ENCODE results near the gene SNCG. TPM values are rescaled to one million over a fixed set of nuclear protein-coding genes. Genes with fewer than 3 reads are reported as not detected.
"Not testable (repeated sequence)": the region's sequence is repeated elsewhere in the genome, so short reads cannot be mapped to it uniquely, and the experiment has no call there.

The SNCG gene
- total and polyA plus RNA-seq, 2 donors (not counting 1 experiment from before 2014, with no cell fraction given), result not detected

- H3K27ac ChIP-seq (ENCODE audit: low read length in 2 of 2), result no peak overlapping the region
- ChIA-PET POLR2A (no interaction called here), CTCF (no interaction called here)
- no peak overlapping the region for H3K27ac Mint-ChIP-seq
- ATAC-seq (ENCODE audit: low read depth) (no peak), DNase-seq (no peak)
- no peaks in the 10 kb centered on the region for H3K27me3 ChIP-seq (replicated peaks in 1 of 4; ENCODE audit: control extremely low read depth in 1 of 4, control insufficient read depth in 3 of 4, insufficient read depth in 4 of 4, low read length in 3 of 4)
- H3K4me2 ChIP-seq (replicated peaks; ENCODE audit: low read depth, low read length, poor library complexity, severe bottlenecking), result no peak overlapping the region
- intact Hi-C loops (cut with micrococcal nuclease), result no loop called here
- H3K9ac ChIP-seq (ENCODE audit: low read length), result no peak overlapping the region
- H3K4me1 Mint-ChIP-seq, result no peaks in the 10 kb centered on the region
- H3K9me3 Mint-ChIP-seq (ENCODE audit: insufficient read depth), result no peaks in the 10 kb centered on the region
- no peaks in the 10 kb centered on the region for H3K4me1 ChIP-seq (ENCODE audit: control insufficient read depth in 2 of 2, insufficient read depth in 2 of 2, low read length in 2 of 2)
- no peak overlapping the region for H2AFZ ChIP-seq (ENCODE audit: insufficient read depth, low read depth, low read length, poor library complexity, severe bottlenecking)
- no peak overlapping the region for H3K4me3 ChIP-seq (ENCODE audit: control extremely low read depth in 1 of 5, extremely low read depth in 1 of 5, insufficient read depth in 1 of 5, low read depth in 2 of 5, low read length in 4 of 5)
- no peaks in the 10 kb centered on the region for H3K79me2 ChIP-seq (ENCODE audit: control insufficient read depth, insufficient read depth, low read length)
- WGBS (ENCODE audit: insufficient coverage), result no CpG with 5 or more reads among the region's 3 CpGs
- H3K36me3 ChIP-seq (replicated peaks in 1 of 2; ENCODE audit: control extremely low read depth in 1 of 2, control insufficient read depth in 1 of 2, extremely low read depth in 1 of 2, insufficient read depth in 2 of 2, low read length in 1 of 2), result no peaks in the 10 kb centered on the region
- no peaks in the 10 kb centered on the region for H4K20me1 ChIP-seq (ENCODE audit: control insufficient read depth, insufficient read depth, low read length, poor library complexity, severe bottlenecking)
- H3K27me3 Mint-ChIP-seq, result no peaks in the 10 kb centered on the region
- TF ChIP-seq, protein P1, sequence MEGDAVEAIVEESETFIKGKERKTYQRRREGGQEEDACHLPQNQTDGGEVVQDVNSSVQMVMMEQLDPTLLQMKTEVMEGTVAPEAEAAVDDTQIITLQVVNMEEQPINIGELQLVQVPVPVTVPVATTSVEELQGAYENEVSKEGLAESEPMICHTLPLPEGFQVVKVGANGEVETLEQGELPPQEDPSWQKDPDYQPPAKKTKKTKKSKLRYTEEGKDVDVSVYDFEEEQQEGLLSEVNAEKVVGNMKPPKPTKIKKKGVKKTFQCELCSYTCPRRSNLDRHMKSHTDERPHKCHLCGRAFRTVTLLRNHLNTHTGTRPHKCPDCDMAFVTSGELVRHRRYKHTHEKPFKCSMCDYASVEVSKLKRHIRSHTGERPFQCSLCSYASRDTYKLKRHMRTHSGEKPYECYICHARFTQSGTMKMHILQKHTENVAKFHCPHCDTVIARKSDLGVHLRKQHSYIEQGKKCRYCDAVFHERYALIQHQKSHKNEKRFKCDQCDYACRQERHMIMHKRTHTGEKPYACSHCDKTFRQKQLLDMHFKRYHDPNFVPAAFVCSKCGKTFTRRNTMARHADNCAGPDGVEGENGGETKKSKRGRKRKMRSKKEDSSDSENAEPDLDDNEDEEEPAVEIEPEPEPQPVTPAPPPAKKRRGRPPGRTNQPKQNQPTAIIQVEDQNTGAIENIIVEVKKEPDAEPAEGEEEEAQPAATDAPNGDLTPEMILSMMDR (IDR thresholded peaks at IDR 0.05), result no peak
- TF ChIP-seq EZH2 (IDR thresholded peaks at IDR 0.05; ENCODE audit: borderline replicate concordance, insufficient read depth, low read depth, low read length, poor library complexity, severe bottlenecking), result no peak
- H3K4me3 Mint-ChIP-seq, result no peak overlapping the region
- H3K9me3 ChIP-seq (ENCODE audit: control extremely low read depth in 1 of 3, control insufficient read depth in 2 of 3, insufficient read depth in 1 of 3, low read length in 2 of 3), result no peaks in the 10 kb centered on the region
These were observed 42.1 kb downstream of the SNCG start for GRCh38 chr10:87000491-87000890.

DNA sequence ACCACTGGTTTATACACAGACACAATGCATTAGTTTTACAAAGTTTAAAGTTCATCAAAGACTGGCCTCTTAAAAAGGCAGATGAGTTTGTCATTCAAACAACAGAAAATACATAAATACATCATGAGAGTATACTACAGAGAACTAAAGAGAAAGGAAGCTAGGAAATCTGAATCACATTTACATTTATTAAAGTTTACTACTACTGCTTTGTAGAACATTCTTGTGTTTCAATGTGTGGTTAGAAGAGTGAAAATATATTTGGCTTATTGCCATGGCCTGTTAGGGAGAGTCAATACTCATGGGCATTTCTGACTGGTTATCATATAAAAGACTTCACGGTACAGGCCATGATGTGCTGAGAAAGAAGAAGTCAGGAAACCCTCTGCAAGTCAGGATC is 48.7 kb downstream of the SNCG start:
- H3K27me3 Mint-ChIP-seq; H3K79me2 ChIP-seq (ENCODE audit: control insufficient read depth, insufficient read depth, low read length); CTCF ChIA-PET; intact Hi-C loops (cut with micrococcal nuclease); H3K9me3 Mint-ChIP-seq (ENCODE audit: insufficient read depth); H3K27ac Mint-ChIP-seq; DNase-seq; H3K9ac ChIP-seq (ENCODE audit: low read length); H3K9me3 ChIP-seq (ENCODE audit: control extremely low read depth in 1 of 3, control insufficient read depth in 2 of 3, insufficient read depth in 1 of 3, low read length in 2 of 3); POLR2A ChIA-PET; H3K4me3 ChIP-seq (ENCODE audit: control extremely low read depth in 1 of 5, extremely low read depth in 1 of 5, insufficient read depth in 1 of 5, low read depth in 2 of 5, low read length in 4 of 5); H3K4me2 ChIP-seq (replicated peaks; ENCODE audit: low read depth, low read length, poor library complexity, severe bottlenecking); H3K27ac ChIP-seq (ENCODE audit: low read length in 2 of 2); H2AFZ ChIP-seq (ENCODE audit: insufficient read depth, low read depth, low read length, poor library complexity, severe bottlenecking); H3K4me1 Mint-ChIP-seq; H3K4me1 ChIP-seq (ENCODE audit: control insufficient read depth in 2 of 2, insufficient read depth in 2 of 2, low read length in 2 of 2); ATAC-seq (ENCODE audit: low read depth); H4K20me1 ChIP-seq (ENCODE audit: control insufficient read depth, insufficient read depth, low read length, poor library complexity, severe bottlenecking); H3K4me3 Mint-ChIP-seq; H3K36me3 ChIP-seq (replicated peaks in 1 of 2; ENCODE audit: control extremely low read depth in 1 of 2, control insufficient read depth in 1 of 2, extremely low read depth in 1 of 2, insufficient read depth in 2 of 2, low read length in 1 of 2); H3K27me3 ChIP-seq (replicated peaks in 1 of 4; ENCODE audit: control extremely low read depth in 1 of 4, control insufficient read depth in 3 of 4, insufficient read depth in 4 of 4, low read length in 3 of 4): not testable (repeated sequence)
- no CpG with 5 or more reads among the region's 1 CpG for WGBS (ENCODE audit: insufficient coverage)

DNA sequence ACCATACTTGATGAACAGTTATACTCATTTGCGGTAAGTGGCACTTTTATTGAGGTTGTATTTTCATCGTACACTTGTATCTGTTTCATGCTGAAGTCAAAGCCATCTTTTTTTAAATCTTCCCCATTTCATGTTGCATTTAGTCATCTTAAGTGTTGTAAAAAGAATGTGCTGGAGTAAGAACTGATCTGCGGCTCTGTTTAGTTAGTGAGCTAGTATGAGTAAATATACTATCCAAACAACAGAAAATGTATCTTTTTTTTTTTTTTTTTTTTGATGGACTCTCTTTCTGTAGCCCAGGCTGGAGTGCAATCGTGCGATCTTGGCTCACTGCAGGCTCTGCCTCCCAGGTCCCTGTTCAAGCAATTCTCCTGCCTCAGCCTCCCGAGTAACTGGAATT is 49.3 kb downstream of the SNCG start:
- H2AFZ ChIP-seq (ENCODE audit: insufficient read depth, low read depth, low read length, poor library complexity, severe bottlenecking); H3K27me3 Mint-ChIP-seq; H3K4me3 Mint-ChIP-seq; ATAC-seq (ENCODE audit: low read depth); intact Hi-C loops (cut with micrococcal nuclease); H3K9me3 ChIP-seq (ENCODE audit: control extremely low read depth in 1 of 3, control insufficient read depth in 2 of 3, insufficient read depth in 1 of 3, low read length in 2 of 3); POLR2A ChIA-PET; H4K20me1 ChIP-seq (ENCODE audit: control insufficient read depth, insufficient read depth, low read length, poor library complexity, severe bottlenecking); H3K36me3 ChIP-seq (replicated peaks in 1 of 2; ENCODE audit: control extremely low read depth in 1 of 2, control insufficient read depth in 1 of 2, extremely low read depth in 1 of 2, insufficient read depth in 2 of 2, low read length in 1 of 2); H3K79me2 ChIP-seq (ENCODE audit: control insufficient read depth, insufficient read depth, low read length); H3K9me3 Mint-ChIP-seq (ENCODE audit: insufficient read depth); H3K4me1 ChIP-seq (ENCODE audit: control insufficient read depth in 2 of 2, insufficient read depth in 2 of 2, low read length in 2 of 2); H3K27me3 ChIP-seq (replicated peaks in 1 of 4; ENCODE audit: control extremely low read depth in 1 of 4, control insufficient read depth in 3 of 4, insufficient read depth in 4 of 4, low read length in 3 of 4); H3K4me3 ChIP-seq (ENCODE audit: control extremely low read depth in 1 of 5, extremely low read depth in 1 of 5, insufficient read depth in 1 of 5, low read depth in 2 of 5, low read length in 4 of 5); H3K4me2 ChIP-seq (replicated peaks; ENCODE audit: low read depth, low read length, poor library complexity, severe bottlenecking); H3K9ac ChIP-seq (ENCODE audit: low read length); CTCF ChIA-PET; H3K4me1 Mint-ChIP-seq; DNase-seq; H3K27ac ChIP-seq (ENCODE audit: low read length in 2 of 2); H3K27ac Mint-ChIP-seq: not testable (repeated sequence)
- WGBS (ENCODE audit: insufficient coverage), result no CpG with 5 or more reads among the region's 6 CpGs

Data from B cell (primary cell).